GM23338 (cell line): ENCODE data around the gene TTC27. TPM values are rescaled to one million over a fixed set of nuclear protein-coding genes. Genes with fewer than 3 reads are reported as not detected.

Experiments used
- ATAC-seq: fragments of 200-7000 bp; cut with Tn5 transposase; 3 replicates; pipeline ENCODE4 v1.9.1; 2020
- DNase-seq: peaks from one replicate; pipeline ENCODE4 v3.0.0-alpha.2; 2015; ENCODE audit warnings: low spot score
- H2AFZ ChIP-seq: fragments of 200-600 bp; sonication (generic); 2 replicates; pipeline ENCODE4 v1.8.0; 2016; ENCODE audit warnings: antibody characterized with exemption, mild to moderate bottlenecking, moderate library complexity
- H3F3A ChIP-seq: fragments of 200-600 bp; sonication (generic); replicated peaks from 2 replicates; pipeline ENCODE4 v1.8.0; 2017; ENCODE audit warnings: antibody characterized with exemption, mixed run types, low read depth
- H3K27ac ChIP-seq: fragments of 200-600 bp; sonication (generic); 2 replicates; pipeline ENCODE4 v1.6.1; 2016; ENCODE audit warnings: low read depth
- H3K27me3 ChIP-seq: fragments of 200-600 bp; sonication (generic); 2 replicates; pipeline ENCODE4 v1.8.0; 2016; ENCODE audit warnings: mild to moderate bottlenecking, mixed run types, moderate library complexity; ENCODE audit not compliant: insufficient read depth
- H3K36me3 ChIP-seq: fragments of 200-600 bp; sonication (generic); 2 replicates; pipeline ENCODE4 v1.8.0; 2016; ENCODE audit warnings: mild to moderate bottlenecking; ENCODE audit not compliant: insufficient read depth
- H3K4me1 ChIP-seq: fragments of 200-600 bp; sonication (generic); 2 replicates; pipeline ENCODE4 v1.8.0; 2016; ENCODE audit warnings: mild to moderate bottlenecking, moderate library complexity; ENCODE audit not compliant: insufficient read depth
- H3K4me2 ChIP-seq: fragments of 200-600 bp; sonication (generic); 2 replicates; pipeline ENCODE4 v1.7.1; 2017; ENCODE audit warnings: mixed run types
- H3K4me3 ChIP-seq: fragments of 200-600 bp; sonication (generic); 2 replicates; pipeline ENCODE4 v1.6.1; 2016; ENCODE audit warnings: mixed run types
- H3K79me2 ChIP-seq: fragments of 200-600 bp; sonication (generic); replicated peaks from 2 replicates; pipeline ENCODE4 v1.8.0; 2017; ENCODE audit warnings: mild to moderate bottlenecking; ENCODE audit not compliant: insufficient read depth
- H3K9me2 ChIP-seq: fragments of 200-600 bp; sonication (generic); 2 replicates; pipeline ENCODE4 v1.8.0; 2017; ENCODE audit not compliant: insufficient read depth
- H4K20me1 ChIP-seq: fragments of 200-600 bp; sonication (generic); replicated peaks from 2 replicates; pipeline ENCODE4 v1.8.0; 2017; ENCODE audit warnings: mild to moderate bottlenecking; ENCODE audit not compliant: insufficient read depth
- H3K27ac Mint-ChIP-seq: 2 replicates; pipeline ENCODE4 v1.8.0; 2020; ENCODE audit warnings: inconsistent platforms, mild to moderate bottlenecking, moderate library complexity, mixed read lengths
- H3K27me3 Mint-ChIP-seq: 3 replicates; pipeline ENCODE4 v1.8.0; 2022; ENCODE audit warnings: low read depth, mild to moderate bottlenecking, moderate library complexity, mixed read lengths, inconsistent platforms; ENCODE audit not compliant: insufficient read depth, poor library complexity
- H3K36me3 Mint-ChIP-seq: 3 replicates; pipeline ENCODE4 v1.8.0; 2021; ENCODE audit warnings: low read depth, mild to moderate bottlenecking, inconsistent platforms, moderate library complexity, mixed read lengths
- H3K4me1 Mint-ChIP-seq: 3 replicates; pipeline ENCODE4 v1.8.0; 2020; ENCODE audit warnings: mild to moderate bottlenecking, inconsistent platforms, mixed read lengths
- H3K4me3 Mint-ChIP-seq: 3 replicates; pipeline ENCODE4 v1.8.0; 2021; ENCODE audit warnings: moderate library complexity, mild to moderate bottlenecking, inconsistent platforms, mixed read lengths
- H3K9me3 Mint-ChIP-seq: 3 replicates; pipeline ENCODE4 v1.8.0; 2020; ENCODE audit warnings: moderate library complexity, mild to moderate bottlenecking, inconsistent platforms, mixed read lengths
- CREB1 ChIP-seq: fragments of 250-450 bp; sonication (Bioruptor Pico); IDR thresholded peaks from 2 replicates; pipeline ENCODE4 v1.5.0; 2020; ENCODE audit warnings: low read depth, mild to moderate bottlenecking, moderate library complexity
- CTCF ChIP-seq, 2 experiments: fragments of 200-600 bp in 1 of 2; sonication (generic) in 1 of 2; conservative IDR thresholded peaks; 2 replicates each; pipeline versions ENCODE4 v1.5.1 to v1.6.1; 2016 to 2017; ENCODE audit warnings: antibody characterized with exemption in 2 of 2, low read depth in 2 of 2, mild to moderate bottlenecking in 2 of 2, moderate library complexity in 1 of 2
- ETS1 ChIP-seq: IDR thresholded peaks from 2 replicates; pipeline ENCODE4 v1.6.1; 2016; ENCODE audit warnings: antibody characterized with exemption
- EZH2 ChIP-seq: fragments of 200-600 bp; sonication (generic); IDR thresholded peaks from one replicate; pipeline ENCODE4 v1.8.0; 2017; ENCODE audit warnings: antibody characterized with exemption, mild to moderate bottlenecking, low read depth; ENCODE audit not compliant: unreplicated experiment
- EZH2phosphoT487 ChIP-seq: fragments of 200-600 bp; sonication (generic); IDR thresholded peaks from one replicate; pipeline ENCODE4 v1.8.1; 2018; ENCODE audit warnings: antibody characterized with exemption; ENCODE audit not compliant: unreplicated experiment
- JUNB ChIP-seq: IDR thresholded peaks from one replicate; pipeline ENCODE4 v1.6.1; 2016; ENCODE audit warnings: antibody characterized with exemption; ENCODE audit not compliant: unreplicated experiment
- NANOG ChIP-seq: IDR thresholded peaks from 2 replicates; pipeline ENCODE4 v1.6.1; 2016; ENCODE audit warnings: antibody characterized with exemption, borderline replicate concordance
- POLR2AphosphoS5 ChIP-seq: IDR thresholded peaks from 2 replicates; pipeline ENCODE4 v1.6.1; 2016; ENCODE audit warnings: antibody characterized with exemption, low read depth
- REST ChIP-seq: IDR thresholded peaks from one replicate; pipeline ENCODE4 v1.6.1; 2018; ENCODE audit warnings: antibody characterized with exemption; ENCODE audit not compliant: unreplicated experiment
- STAT1 ChIP-seq: IDR thresholded peaks from one replicate; pipeline ENCODE4 v1.6.1; 2016; ENCODE audit warnings: antibody characterized with exemption; ENCODE audit not compliant: unreplicated experiment
- ZNF114 ChIP-seq: fragments of 250-450 bp; sonication (Bioruptor Pico); IDR thresholded peaks from 2 replicates; pipeline ENCODE4 v1.5.0; 2020; ENCODE audit warnings: mild to moderate bottlenecking, moderate library complexity
- ZNF331 ChIP-seq: fragments of 250-450 bp; sonication (Bioruptor Pico); IDR thresholded peaks from 2 replicates; pipeline ENCODE4 v1.5.0; 2020; ENCODE audit warnings: low read depth, mild to moderate bottlenecking, moderate library complexity
- ZNF462 ChIP-seq: fragments of 250-450 bp; sonication (Bioruptor Pico); IDR thresholded peaks from 2 replicates; pipeline ENCODE4 v1.5.0; 2020; ENCODE audit warnings: mild to moderate bottlenecking, moderate library complexity
- polyA plus RNA-seq: library from polyadenylated mRNA; unstranded; fragments of >200 nt; fragmentation: Nextera tagmentation; extraction: Ambion mirVana; gene quantifications from 2 replicates; pipeline ENCODE4 v1.2.1, GENCODE V29; 2016
- total RNA-seq: library from RNA; depleted of rRNA; stranded (reverse); fragments of >200 nt; shearing (Covaris generic); gene quantifications from 2 replicates; pipeline ENCODE4 v1.2.3, GENCODE V29; 2014

Gene TTC27
- total and polyA plus RNA-seq, 2 experiments from 2014 or later, result 11.8 to 41.3 TPM

- no peak for ATAC-seq
Measured at GRCh38 chr2:32798829-32799228, 171.0 kb downstream of the TTC27 start.

More at GRCh38 chr2:32798829-32799228, 171.0 kb downstream of the TTC27 start:
- Histone ChIP-seq H3K4me2 (no peak overlapping the region), H3K9me2 (no peaks in the 10 kb centered on the region), H3K4me3 (no peak overlapping the region), H3F3A (no peaks in the 10 kb centered on the region), H3K27me3 (no peaks in the 10 kb centered on the region), H2AFZ (no peak overlapping the region), H3K79me2 (no peaks in the 10 kb centered on the region), H4K20me1 (no peaks in the 10 kb centered on the region), H3K27ac (no peak overlapping the region), H3K4me1 (no peaks in the 10 kb centered on the region), H3K36me3 (no peaks in the 10 kb centered on the region)
- no peaks in the 10 kb centered on the region for H3K36me3 Mint-ChIP-seq
- TF ChIP-seq CTCF (conservative IDR thresholded peaks at IDR 0.05; ENCODE audit: low read depth in 2 of 2) (no peak), NANOG (no peak), ETS1 (no peak), STAT1 (no peak), EZH2 (no peak), POLR2AphosphoS5 (no peak), EZH2phosphoT487 (no peak), JUNB (no peak), ZNF462 (no peak), ZNF114 (CRISPR knock-in tag) (no peak), CREB1 (CRISPR knock-in tag) (no peak), ZNF331 (CRISPR knock-in tag) (no peak), REST (no peak)
- no peaks in the 10 kb centered on the region for H3K27me3 Mint-ChIP-seq
- H3K9me3 Mint-ChIP-seq, result no peaks in the 10 kb centered on the region
- DNase-seq, result no peak
- no peak overlapping the region for H3K27ac Mint-ChIP-seq
- no peak overlapping the region for H3K4me3 Mint-ChIP-seq
- H3K4me1 Mint-ChIP-seq, result no peaks in the 10 kb centered on the region
